ENCODE data around the gene EML3. TPM values are rescaled to one million over a fixed set of nuclear protein-coding genes. Genes with fewer than 3 reads are reported as not detected.

Gene EML3
- total and polyA plus RNA-seq, 2 of the 13 experiments (the other 11 are each of a cell fraction or from before 2014, with no cell fraction given), result 10.6 to 12.3 TPM

- no peak overlapping the region for H3K27ac ChIP-seq (ENCODE audit: extremely low read length, insufficient read depth, low read length)
- peaks cover 23% of the 10 kb centered on the region for H3K4me1 ChIP-seq (ENCODE audit: insufficient read depth, low read length)
- CTCF ChIA-PET (ENCODE audit: low intra/inter-chr PET ratio, low total read pairs), result no interaction called here
- H3K9me3 ChIP-seq (ENCODE audit: low read length), result no peaks in the 10 kb centered on the region
- TF ChIP-seq, protein P1, sequence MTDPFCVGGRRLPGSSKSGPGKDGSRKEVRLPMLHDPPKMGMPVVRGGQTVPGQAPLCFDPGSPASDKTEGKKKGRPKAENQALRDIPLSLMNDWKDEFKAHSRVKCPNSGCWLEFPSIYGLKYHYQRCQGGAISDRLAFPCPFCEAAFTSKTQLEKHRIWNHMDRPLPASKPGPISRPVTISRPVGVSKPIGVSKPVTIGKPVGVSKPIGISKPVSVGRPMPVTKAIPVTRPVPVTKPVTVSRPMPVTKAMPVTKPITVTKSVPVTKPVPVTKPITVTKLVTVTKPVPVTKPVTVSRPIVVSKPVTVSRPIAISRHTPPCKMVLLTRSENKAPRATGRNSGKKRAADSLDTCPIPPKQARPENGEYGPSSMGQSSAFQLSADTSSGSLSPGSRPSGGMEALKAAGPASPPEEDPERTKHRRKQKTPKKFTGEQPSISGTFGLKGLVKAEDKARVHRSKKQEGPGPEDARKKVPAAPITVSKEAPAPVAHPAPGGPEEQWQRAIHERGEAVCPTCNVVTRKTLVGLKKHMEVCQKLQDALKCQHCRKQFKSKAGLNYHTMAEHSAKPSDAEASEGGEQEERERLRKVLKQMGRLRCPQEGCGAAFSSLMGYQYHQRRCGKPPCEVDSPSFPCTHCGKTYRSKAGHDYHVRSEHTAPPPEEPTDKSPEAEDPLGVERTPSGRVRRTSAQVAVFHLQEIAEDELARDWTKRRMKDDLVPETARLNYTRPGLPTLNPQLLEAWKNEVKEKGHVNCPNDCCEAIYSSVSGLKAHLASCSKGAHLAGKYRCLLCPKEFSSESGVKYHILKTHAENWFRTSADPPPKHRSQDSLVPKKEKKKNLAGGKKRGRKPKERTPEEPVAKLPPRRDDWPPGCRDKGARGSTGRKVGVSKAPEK (CRISPR knock-in tag; IDR thresholded peaks at IDR 0.05; ENCODE audit: borderline replicate concordance), result no peak
- TF ChIP-seq AGO2 (optimal IDR thresholded peaks at IDR 0.05; ENCODE audit: low read depth, low read length) (peak; percentile 15), KMT2B (CRISPR knock-in tag; IDR thresholded peaks at IDR 0.05) (no peak), FOXP4 (CRISPR knock-in tag; IDR thresholded peaks at IDR 0.05) (no peak), HOXA5 (CRISPR knock-in tag; IDR thresholded peaks at IDR 0.05) (no peak), NONO (IDR thresholded peaks at IDR 0.05) (no peak), NONO (CRISPR knock-in tag; conservative IDR thresholded peaks at IDR 0.05) (no peak)
- H3K36me3 ChIP-seq (replicated peaks in 1 of 2; ENCODE audit: control insufficient read depth in 1 of 2, insufficient read depth in 2 of 2, low read length in 2 of 2), result peaks cover 12 to 36% of the 10 kb centered on the region in 2 experiments
- over 99% methylated on average over 11 of the region's 11 CpGs for WGBS (ENCODE audit: low lambda C conversion rate)
- H3K27me3 ChIP-seq (ENCODE audit: control insufficient read depth in 1 of 2, insufficient read depth in 2 of 2, low read length in 2 of 2), result no peaks in the 10 kb centered on the region
- no TSS peak for BruUV-seq (replicated peaks)
- intact Hi-C loops (cut with micrococcal nuclease; ENCODE audit: unreplicated experiment) (no loop called here), in situ Hi-C loops (cut with HindIII; ENCODE audit: extremely low pct_ligation_motif_present, low pct_unique_long_range_greater_than_20kb) (no loop called here)
- H4K20me1 ChIP-seq (ENCODE audit: insufficient read depth, low read length), result no peaks in the 10 kb centered on the region
- H3K9ac ChIP-seq (ENCODE audit: insufficient read depth, low read depth, low read length), result no peak overlapping the region
- no peak for DNase-seq (ENCODE audit: low spot score)
- no peak for ATAC-seq
- FAIRE-seq, result no peak
- H3K4me2 ChIP-seq (ENCODE audit: low read depth, low read length), result no peak overlapping the region
- POLR2A ChIA-PET, result interaction anchor here (2.0 kb wide), 1 partner anchor 13 kb away, joined by 5 read pairs; the partner anchor contains the start of gene TUT1
- no peak overlapping the region for H3K4me3 ChIP-seq (replicated peaks in 1 of 3; ENCODE audit: insufficient read depth in 1 of 3, low read depth in 2 of 3, low read length in 3 of 3)
- no peak overlapping the region for H2AFZ ChIP-seq (ENCODE audit: low read length)
- H3K79me2 ChIP-seq (ENCODE audit: insufficient read depth, low read length), result peaks cover 21% of the 10 kb centered on the region
Measured at GRCh38 chr11:62578541-62578940, 34.0 kb downstream of the EML3 start.

Data from HepG2 (cell line).